Hematopoietic multipotent progenitor cell treated with erythropoietin and hydrocortisone succinate and interleukin-3 and kit ligand, for 8 days (in vitro differentiated cells): Measurements from ENCODE around the gene NUP43.
"Not testable (repeated sequence)": the region's sequence is repeated elsewhere in the genome, so short reads cannot be mapped to it uniquely, and the experiment has no call there.

ENCODE experiments used
- DNase-seq: peaks from one replicate; pipeline ENCODE4 v3.0.0-alpha.2; 2015

The NUP43 gene

DNA sequence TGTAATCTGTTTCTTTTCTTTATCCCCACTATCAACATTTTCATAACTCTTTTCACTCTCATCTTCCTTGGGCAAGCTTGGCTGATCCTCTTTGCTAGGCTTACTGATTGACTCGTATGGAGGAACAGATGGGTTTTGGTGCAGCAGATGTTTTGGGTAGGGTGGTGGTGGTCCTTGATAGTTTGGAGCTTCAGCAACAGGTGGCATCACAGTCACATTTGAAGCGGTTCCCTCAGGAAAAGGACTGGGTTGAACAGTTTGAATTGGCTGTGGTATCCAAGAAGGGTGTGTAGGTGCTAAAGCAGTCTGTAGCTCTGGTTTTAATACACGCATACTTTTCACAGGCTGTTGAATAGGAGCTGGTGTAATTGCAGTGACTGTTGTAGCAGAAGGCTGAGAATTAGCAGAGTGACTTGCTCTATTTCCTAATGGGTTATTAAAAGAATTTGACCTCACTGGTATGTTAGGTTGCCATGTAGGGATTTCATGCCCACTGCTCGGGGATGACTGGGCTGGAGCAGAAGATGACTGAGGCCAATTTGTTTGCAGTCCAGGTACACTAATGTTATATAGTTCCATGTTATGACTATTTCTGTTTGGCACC, 63.0 kb downstream of the NUP43 start:
- DNase-seq, result no peak

DNA sequence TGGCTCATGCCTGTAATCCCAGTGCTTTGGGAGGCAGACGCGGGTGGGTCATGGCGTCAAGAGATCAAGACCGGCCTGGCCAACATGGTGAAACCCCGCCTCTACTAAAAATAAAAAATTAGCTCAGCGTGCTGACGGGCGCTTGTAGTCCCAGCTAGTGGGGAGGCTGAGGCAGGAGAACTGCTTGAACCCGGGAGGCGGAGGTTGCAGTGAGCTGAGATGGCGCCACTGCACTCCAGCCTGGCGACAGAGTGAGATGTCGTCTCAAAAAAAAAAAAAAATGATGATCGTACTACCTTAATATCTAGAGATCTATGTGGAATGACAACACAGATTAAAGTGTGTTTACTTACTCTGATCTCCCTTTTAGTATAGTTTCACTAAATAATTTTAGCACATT, 64.5 kb downstream of the NUP43 start:
- not testable (repeated sequence) for DNase-seq

DNA sequence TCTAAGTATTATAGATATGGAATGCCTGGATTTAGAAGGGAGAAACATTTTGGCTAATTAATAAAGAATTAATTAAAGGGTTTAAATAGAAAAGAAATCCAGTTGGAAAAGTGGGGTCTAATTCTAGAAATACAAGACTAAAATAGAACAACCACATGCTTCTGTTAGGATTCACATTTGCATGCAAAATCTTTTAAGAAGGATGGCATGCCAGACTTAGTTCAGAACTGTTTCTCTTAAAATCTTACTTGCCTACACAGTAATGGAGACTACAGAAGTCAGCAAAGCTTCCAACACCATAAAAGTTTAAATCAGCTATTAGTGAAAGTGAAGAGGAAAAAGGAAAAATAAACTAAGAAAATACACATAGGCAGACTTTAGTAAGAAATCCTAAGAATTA, 65.1 kb downstream of the NUP43 start:
- no peak for DNase-seq

DNA sequence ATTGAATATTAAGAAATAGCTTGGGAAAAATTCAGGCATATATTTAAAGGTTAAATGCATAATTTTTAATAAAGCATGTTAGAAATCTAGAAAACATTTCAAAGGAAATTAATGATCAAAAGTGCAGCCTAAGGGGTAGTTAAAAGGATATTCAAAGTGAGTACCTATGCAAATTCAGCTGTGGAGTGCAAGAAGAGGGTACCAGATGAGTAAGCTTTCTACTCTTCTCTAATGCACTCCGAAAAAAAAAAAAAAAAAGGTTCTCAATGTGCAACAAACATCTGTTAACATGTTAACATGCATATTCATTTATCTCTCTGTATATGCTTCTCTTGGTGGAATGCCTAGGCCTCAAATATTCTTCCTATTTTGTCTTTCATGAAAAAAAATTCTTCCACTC, 65.8 kb downstream of the NUP43 start:
- no peak for DNase-seq
